NCI-H345 treated with DMSO at 0.1 percent for 48 hours (cell line): Measurements from ENCODE around the gene POLD4.
A peak's percentile ranks its signal among the peaks of the same experiment; 100 is the strongest.

Experiments used
- DNase-seq: peaks from one replicate; lab custom pipeline; 2025; ENCODE audit not compliant: unreplicated experiment; lab: John Stamatoyannopoulos, UW

POLD4 gene

DNA sequence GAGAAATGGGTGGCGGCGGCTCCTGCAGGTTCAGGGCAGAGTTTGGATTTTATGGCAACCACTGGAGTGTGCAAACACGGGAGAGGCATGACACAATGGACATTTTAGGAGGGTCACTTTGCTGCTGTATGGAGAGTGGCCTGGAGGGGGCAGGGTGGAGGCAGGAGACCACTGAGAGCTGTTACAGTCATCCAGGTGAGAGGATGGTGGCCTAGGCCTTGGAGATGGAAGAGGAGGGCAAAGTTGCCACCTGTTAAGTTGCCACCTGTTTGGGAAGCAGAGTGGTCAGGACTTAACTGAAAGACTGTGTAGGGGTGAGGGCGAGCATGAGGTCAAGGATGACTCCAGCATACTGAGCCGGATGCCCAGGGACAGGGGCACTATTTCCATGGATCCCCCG, 36.1 kb upstream of the POLD4 start:
- no peak for DNase-seq

DNA sequence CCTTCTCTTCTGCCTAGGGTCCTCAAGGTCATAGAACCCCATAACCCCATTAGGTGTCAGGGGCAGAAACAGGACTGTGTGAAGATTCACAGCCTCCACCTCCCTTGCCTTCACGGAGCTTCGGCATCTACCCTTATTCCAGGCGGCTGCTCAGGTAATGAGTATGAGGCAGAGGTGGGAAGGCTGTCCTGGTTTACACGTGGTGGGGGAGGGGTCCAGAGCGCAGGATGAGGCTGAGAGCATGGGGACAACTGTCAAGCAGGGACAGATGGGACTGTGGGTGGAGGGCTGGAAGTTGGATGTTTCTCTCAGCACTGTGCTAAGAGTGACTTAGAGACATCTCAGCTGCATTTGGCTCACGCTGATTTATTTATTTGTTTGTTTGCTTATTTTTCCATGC, 34.2 kb upstream of the POLD4 start:
- DNase-seq: no peak

GRCh38 chr11:67387069-67387468, 33.7 kb upstream of the POLD4 start:
- DNase-seq: no peak

DNA sequence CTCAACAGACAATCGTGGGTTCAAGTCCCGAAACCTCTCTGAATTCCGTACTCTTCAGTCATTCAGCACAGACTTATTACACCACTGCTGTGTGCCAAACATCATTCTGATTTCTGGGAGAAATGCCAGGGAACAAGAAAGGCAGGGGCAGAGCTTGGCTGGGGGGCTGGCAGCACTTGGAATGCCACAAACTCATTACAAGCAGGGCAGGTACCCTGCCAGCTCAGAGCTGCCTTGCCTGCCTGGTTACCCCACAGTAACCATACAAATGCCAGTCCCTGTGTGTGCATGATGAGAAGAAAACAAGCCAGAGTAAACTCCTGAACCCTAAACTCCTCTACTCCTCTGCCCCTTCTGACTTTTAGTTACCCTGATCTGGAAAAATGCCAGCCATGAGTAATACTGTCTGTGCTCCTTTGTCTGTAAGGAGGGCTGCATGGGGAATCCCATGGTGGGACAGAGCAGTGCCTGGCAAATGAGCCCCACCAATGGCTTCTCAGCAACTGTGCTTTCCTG, 31.6 kb upstream of the POLD4 start:
- DNase-seq: no peak

DNA sequence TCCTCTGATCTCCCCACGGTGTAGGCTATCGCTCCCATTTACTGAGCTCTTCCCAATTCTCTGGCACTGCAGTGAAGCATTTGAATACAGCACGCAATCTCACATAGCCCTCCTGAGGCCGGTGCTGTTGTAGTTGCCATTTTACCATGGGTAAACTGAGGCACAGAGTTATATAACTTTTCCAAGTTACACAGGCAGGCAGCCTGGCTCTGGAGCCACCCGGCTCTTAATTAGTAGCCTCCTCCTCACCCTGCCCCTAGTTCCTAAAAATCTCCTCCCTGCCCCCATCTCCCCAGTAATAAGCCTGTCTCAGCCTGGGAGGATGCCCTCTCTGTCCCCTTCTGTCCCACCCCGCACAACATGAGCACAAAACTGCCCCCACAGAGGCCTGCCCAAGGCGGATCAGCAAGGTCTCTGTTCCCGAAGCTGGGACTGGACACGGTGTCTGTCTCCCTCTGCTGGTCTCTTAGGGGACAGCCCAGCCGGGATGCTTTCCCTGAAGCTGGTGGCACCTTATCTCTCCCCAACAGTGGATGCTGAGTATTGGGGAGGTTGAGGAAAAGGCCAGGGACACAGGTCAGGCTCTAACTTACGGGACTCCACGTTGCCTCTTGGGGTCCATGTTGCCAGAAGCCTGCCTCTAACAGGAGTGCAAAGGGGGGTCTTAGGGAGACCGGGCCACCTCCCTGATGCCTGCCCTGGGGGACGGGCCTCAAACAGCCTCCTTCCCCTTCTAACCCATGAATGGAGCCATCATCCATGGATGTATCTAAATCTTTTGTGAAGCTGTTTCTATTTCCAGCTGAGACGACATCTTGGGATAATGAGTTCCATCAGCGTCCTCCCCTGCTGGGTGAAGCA, 29.2 kb upstream of the POLD4 start:
- DNase-seq: peak; percentile 17

GRCh38 chr11:67381244-67381972, 28.1 kb upstream of the POLD4 start:
- no peak for DNase-seq

- DNase-seq: no peak
Measured at GRCh38 chr11:67379061-67380058, 26.0 kb upstream of the POLD4 start.

GRCh38 chr11:67378544-67378943, 25.2 kb upstream of the POLD4 start:
- no peak for DNase-seq

DNA sequence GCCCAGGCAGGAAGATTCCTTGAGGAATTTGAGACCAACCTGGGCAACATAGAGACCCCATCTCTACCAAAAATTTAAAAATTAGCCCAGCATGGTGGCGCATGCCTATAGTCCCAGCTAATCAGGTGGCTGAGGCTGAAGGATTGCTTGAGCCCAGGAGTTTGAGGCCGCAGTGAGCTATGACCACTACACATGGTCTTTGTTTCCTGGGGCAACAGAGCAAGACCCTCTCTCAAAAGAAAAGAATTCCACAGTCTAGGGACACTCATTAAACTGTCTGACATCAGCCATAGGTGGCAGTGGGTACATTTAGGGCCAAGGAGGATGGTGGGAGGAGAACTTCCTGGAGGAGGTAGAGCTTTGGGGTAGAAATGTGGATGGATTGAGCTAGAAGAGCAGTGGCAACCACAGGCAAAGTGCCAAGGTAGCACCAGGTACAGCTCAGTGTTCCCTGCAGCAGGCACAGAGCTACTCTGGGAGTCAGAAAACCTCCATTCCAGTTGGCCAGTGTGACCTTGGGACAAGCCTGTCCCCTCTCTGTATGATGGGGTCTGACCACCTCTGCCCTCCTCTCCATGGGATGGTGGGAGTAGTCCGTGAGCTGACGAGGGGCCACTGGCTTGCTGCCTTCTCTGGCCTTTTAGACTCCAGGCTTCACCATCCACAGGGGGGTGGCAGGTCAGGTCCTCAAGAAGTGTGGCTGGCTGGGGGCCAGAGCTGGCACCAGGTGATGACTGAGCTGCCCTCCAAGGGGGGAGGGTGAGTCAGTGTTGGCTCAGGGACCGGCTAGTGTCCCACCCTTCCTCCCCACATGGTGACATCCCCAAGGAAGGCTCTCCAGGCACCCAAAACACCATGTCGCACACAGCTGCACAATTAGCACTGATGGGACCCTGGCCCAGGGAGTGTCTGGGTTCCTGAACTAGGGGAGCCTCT, 23.8 kb upstream of the POLD4 start:
- DNase-seq: no peak

DNA sequence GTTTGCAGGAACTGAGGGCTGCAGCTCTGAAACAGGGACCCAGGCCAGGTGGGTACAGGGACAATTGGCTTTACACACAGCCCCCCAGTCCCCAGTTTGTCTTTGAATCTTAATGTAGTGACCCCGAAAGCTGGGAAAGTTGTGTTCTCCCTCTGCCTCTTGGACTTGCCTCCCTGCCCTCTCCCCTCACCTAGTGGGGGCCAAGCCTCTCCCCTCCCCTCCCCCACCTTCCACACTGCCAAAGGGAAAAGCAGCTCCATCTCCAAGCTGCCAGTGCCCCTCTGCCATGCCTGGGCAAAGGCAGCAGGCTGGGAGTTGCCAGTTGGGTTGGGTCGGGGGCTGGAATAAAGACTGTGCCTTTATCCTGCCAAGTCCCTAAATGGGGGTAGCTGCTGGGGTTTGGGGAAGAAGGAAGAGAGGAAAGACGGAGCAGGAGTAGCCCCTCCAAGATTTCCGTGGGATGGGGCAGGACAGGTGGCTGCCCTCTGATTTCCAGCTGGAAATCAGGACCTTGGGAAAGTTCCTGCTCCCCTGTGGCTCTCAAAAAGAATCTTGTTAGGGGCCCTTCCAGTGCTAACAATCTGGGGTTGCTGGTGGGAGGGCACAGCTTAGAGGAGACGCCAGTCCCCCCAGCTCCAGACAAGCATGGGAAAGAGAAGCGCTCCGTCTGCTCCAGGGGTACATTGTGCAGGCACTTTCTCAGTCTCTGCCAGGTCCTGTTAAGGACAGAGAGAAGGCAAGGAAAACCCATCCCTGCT, 22.9 kb upstream of the POLD4 start:
- DNase-seq: no peak

DNA sequence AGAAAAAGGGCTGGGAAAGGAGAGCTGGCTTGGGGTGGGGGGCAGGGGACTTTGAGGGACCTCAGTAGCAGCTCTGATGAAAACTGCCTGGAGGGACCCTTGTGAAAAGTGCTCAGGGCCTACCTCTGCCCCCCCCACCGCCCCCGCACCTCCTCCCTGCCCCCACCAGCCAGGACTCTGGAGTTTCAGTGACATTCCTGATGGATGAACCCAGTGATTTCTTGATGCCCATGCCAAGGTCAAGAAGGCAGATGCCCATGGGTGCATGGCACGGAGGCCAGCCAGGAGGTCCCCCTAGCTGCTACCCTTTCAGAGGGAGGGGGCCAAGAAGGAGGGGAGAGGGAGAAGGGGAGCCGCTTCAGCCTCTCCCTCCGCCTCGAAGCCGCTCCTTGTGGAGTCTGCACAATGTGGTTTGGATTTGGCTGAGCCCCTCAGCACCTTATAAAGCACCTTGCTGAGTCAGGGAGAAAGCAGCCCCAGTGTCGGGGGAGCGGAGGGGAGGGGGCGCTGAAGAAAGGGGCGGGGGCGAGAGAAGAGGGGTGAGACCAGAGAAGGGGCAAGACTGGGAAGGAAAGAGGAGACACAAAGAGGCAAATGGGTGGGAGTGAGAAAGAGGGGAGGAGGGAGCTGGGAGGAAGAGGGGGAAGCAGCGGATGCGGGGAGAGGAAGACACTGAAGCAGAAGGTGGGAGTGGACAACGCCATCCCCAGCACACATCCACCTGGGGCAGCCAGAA, 22.1 kb upstream of the POLD4 start:
- no peak for DNase-seq

- DNase-seq: no peak
Measured at GRCh38 chr11:67374571-67375281, 21.4 kb upstream of the POLD4 start.

GRCh38 chr11:67373648-67374570, 20.6 kb upstream of the POLD4 start:
- DNase-seq: no peak

DNA sequence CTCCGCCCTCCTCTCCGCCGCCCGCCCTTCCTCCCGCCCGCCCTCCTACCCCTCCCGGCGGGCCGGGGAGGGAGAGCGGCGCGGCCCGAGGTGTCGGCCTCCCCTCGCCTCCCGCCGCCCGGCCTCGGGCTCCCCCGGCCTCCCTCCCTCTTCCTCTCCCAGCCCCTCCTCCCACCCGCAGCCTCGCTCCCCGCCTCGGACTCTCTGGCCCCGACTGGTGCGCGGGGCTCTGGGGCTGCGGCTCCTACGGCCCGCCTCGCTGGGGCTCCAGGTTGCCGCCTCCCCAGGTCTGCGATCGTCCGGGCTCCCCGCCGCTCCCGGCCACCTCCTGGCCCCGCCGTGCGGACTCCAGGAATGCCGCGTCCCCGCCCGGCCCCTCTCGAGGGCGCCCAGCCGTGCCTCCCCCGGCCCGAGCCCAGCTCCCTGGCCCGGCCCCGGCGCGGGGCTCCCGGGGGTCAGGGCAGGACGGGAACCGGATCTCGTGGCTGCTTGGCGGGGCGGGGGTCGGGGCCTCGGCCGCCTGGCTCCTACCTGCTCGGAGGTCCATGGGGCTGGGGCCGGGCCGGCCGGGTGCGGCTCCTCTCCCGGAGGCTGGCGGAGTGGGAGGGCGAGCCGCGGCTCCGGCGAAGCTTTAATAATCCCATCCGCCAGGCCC, 19.8 kb upstream of the POLD4 start, which contains the start of gene CLCF1:
Gene CLCF1, minus strand, starts transcription at position 606 of the 655 bp plus-strand sequence. Its CDS starts 59 bp downstream, at position 547.
- no peak for DNase-seq

DNA sequence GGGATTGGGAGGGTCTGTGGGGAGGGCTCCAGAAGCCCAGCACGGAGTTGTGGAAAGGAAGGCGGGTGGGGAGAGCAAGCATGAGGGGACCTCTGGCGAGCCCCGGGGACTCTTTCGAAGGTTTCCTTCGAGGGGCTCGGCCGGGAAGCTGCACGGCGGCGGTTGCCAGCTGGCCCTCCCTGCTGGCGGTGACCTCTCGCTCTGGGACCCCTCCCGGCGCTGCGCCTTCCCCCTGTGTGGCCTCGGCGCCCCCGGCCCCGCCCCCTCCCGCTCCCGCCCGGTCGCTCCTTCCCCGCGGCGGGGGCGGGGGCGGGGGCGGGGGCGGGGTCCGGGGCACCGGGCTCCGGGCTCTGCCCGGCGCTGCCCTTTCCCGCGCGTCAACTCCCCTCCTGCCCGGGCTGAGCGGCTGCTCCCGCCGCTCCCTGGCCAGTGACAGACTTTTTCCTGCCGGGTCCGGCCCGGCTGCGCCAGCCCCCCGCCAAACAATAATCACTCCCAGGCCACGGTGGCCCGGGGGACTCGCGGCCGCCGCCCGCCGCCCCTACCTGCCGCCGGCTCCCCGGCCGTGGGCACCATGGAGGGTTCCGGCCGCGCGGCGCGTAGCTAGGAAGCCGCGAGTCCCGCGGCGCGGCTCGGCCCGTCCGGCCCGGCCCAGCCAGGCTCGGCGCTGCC, 19.1 kb upstream of the POLD4 start:
- no peak for DNase-seq

DNA sequence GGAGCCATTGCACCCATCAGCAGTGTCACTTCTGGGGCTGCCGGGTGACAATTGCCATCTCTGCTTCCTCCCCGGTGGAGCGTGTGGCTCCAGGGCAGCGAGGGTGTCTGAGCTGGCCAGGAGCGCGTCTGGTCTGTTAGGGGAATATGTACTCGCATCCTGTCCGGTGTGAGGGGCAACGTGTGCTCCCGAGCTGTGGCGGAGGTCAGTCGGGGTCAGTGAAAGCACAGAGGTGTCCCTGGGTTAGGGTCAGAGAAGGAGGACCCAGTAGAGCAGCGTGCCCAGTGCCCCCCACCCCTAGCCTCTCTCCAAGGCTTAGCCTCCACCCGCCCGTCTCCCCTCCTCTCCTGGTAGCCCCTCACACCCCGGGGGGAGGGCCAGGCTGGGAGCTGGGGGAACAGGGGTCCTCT, 18.6 kb upstream of the POLD4 start:
- DNase-seq: no peak
